GM12878 (cell line): ENCODE data around the gene LIMCH1. TPM values are rescaled to one million over a fixed set of nuclear protein-coding genes. Genes with fewer than 3 reads are reported as not detected.
"Not testable (repeated sequence)": the region's sequence is repeated elsewhere in the genome, so short reads cannot be mapped to it uniquely, and the experiment has no call there.

Source experiments
- ATAC-seq: fragments of 200-7000 bp; cut with Tn5 transposase; 3 replicates; pipeline ENCODE4 v1.9.1; 2020; ENCODE audit warnings: mild to moderate bottlenecking, moderate library complexity
- BruUV-seq: library from RNA; stranded (reverse); fragments of 400-500 nt; replicated peaks from 2 replicates; lab custom pipeline; 2021; lab: Mats Ljungman, UMichigan
- CTCF ChIA-PET: fragments of 300-600 bp; sonication (Branson Sonifier 250); formaldehyde crosslinking; extraction: SDS; loops from one replicate; lab custom pipeline; 2021; ENCODE audit warnings: inconsistent platforms; lab: Yijun Ruan, JAX
- POLR2A ChIA-PET: fragments of 350-600 bp; formaldehyde crosslinking; extraction: SDS; loops from one replicate; lab custom pipeline; 2021; ENCODE audit warnings: inconsistent platforms; lab: Charles Lee
- RAD21 ChIA-PET: fragments of 300-600 bp; sonication (Branson Sonifier 250); formaldehyde crosslinking; loops from one replicate; lab custom pipeline; 2023; ENCODE audit warnings: antibody characterized with exemption; ENCODE audit not compliant: unreplicated experiment; lab: Charles Lee
- SMC1A ChIA-PET: fragments of 300-600 bp; sonication (Branson Sonifier 250); formaldehyde crosslinking; loops from one replicate; lab custom pipeline; 2023; ENCODE audit not compliant: unreplicated experiment, uncharacterized antibody; lab: Charles Lee
- DNase-seq: peaks from one replicate; pipeline ENCODE4 v3.0.0-alpha.2; 2011; ENCODE audit warnings: low read depth, low spot score
- FAIRE-seq: peaks from 3 replicates; lab custom pipeline; 2011; peaks lifted over from hg19 to GRCh38; lab: Jason Lieb, UNC
- H2AFZ ChIP-seq: 2 replicates; pipeline ENCODE4 v1.6.0; 2011; ENCODE audit warnings: low read depth, low read length, control low read depth; ENCODE audit not compliant: control insufficient read depth
- H3K27ac ChIP-seq: 2 replicates; pipeline ENCODE4 v1.5.1; 2011; ENCODE audit warnings: control low read depth; ENCODE audit not compliant: control insufficient read depth, insufficient read depth
- H3K27me3 ChIP-seq, 2 experiments: replicated peaks in 1 of 2; 2 replicates each; pipeline versions ENCODE4 v1.6.0 to v1.6.1; 2011; ENCODE audit warnings: low read length in 1 of 2; ENCODE audit not compliant: control insufficient read depth in 2 of 2, insufficient read depth in 2 of 2
- H3K36me3 ChIP-seq, 2 experiments: 2 replicates each; pipeline ENCODE4 v1.5.1; 2011; ENCODE audit warnings: low read length in 1 of 2; ENCODE audit not compliant: control insufficient read depth in 2 of 2, insufficient read depth in 2 of 2
- H3K4me1 ChIP-seq: 2 replicates; pipeline ENCODE4 v1.6.1; 2011; ENCODE audit warnings: mild to moderate bottlenecking, low read length, moderate library complexity, mixed read lengths; ENCODE audit not compliant: control insufficient read depth, insufficient read depth
- H3K4me2 ChIP-seq: 2 replicates; pipeline ENCODE4 v1.6.0; 2011; ENCODE audit warnings: control low read depth; ENCODE audit not compliant: control insufficient read depth, insufficient read depth
- H3K4me3 ChIP-seq: fragments of 200-600 bp; sonication (generic); 2 replicates; pipeline ENCODE4 v1.5.1; 2016
- H3K79me2 ChIP-seq: 2 replicates; pipeline ENCODE4 v1.6.0; 2011; ENCODE audit warnings: low read length; ENCODE audit not compliant: control insufficient read depth, insufficient read depth
- H3K9ac ChIP-seq: 2 replicates; pipeline ENCODE4 v1.8.0; 2011; ENCODE audit warnings: low read length, control low read depth, mixed read lengths; ENCODE audit not compliant: control insufficient read depth, insufficient read depth
- H3K9me3 ChIP-seq: replicated peaks from 3 replicates; pipeline ENCODE4 v1.5.1; 2011; ENCODE audit warnings: mild to moderate bottlenecking, low read length; ENCODE audit not compliant: control insufficient read depth, insufficient read depth
- H4K20me1 ChIP-seq: 2 replicates; pipeline ENCODE4 v1.6.0; 2011; ENCODE audit not compliant: control insufficient read depth, insufficient read depth
- BRCA1 ChIP-seq: IDR thresholded peaks from 2 replicates; pipeline ENCODE4 v1.6.1; 2011; ENCODE audit warnings: low read depth, low read length, improper control_type of control experiment
- CBX3 ChIP-seq: fragments of 200-600 bp; sonication (generic); IDR thresholded peaks from 2 replicates; pipeline ENCODE4 v1.6.1; 2016; ENCODE audit warnings: low read depth, borderline replicate concordance
- CHD2 ChIP-seq: IDR thresholded peaks from 2 replicates; pipeline ENCODE4 v1.6.1; 2011; ENCODE audit warnings: low read depth, low read length, improper control_type of control experiment, borderline replicate concordance
- EED ChIP-seq: sonication (generic); IDR thresholded peaks from 2 replicates; pipeline ENCODE4 v1.6.1; 2016; ENCODE audit warnings: antibody characterized with exemption, low read depth
- ESRRA ChIP-seq: IDR thresholded peaks from 2 replicates; pipeline ENCODE4 v1.6.1; 2012; ENCODE audit warnings: mild to moderate bottlenecking, low read length, improper control_type of control experiment
- GABPA ChIP-seq: IDR thresholded peaks from 2 replicates; pipeline ENCODE4 v1.6.1; 2014; ENCODE audit warnings: antibody characterized with exemption, low read depth, mild to moderate bottlenecking, inconsistent platforms
- MXI1 ChIP-seq: fragments of 150-350 bp; IDR thresholded peaks from 2 replicates; pipeline ENCODE4 v1.6.1; 2011; ENCODE audit warnings: low read depth, mild to moderate bottlenecking, inconsistent platforms, low read length, improper control_type of control experiment
- NR2C2 ChIP-seq: IDR thresholded peaks from 2 replicates; pipeline ENCODE4 v1.6.1; 2011; ENCODE audit warnings: borderline replicate concordance, low read depth; ENCODE audit not compliant: control insufficient read depth, insufficient read length
- SIN3A ChIP-seq: IDR thresholded peaks from 2 replicates; pipeline ENCODE4 v1.6.1; 2012; ENCODE audit warnings: low read depth, low read length, improper control_type of control experiment
- STAT3 ChIP-seq: IDR thresholded peaks from 2 replicates; pipeline ENCODE4 v1.6.1; 2011; ENCODE audit warnings: low read depth, low read length, improper control_type of control experiment
- ZNF274 ChIP-seq: IDR thresholded peaks from one replicate; pipeline ENCODE4 v1.8.0; 2011; ENCODE audit not compliant: insufficient read length, insufficient read depth
- ZNF384 ChIP-seq: IDR thresholded peaks from 2 replicates; pipeline ENCODE4 v1.6.1; 2012; ENCODE audit warnings: low read depth, mild to moderate bottlenecking, low read length, improper control_type of control experiment, borderline replicate concordance
- WGBS: methylation state at CpG from one replicate; pipeline ENCODE4 v1.1.6; 2016; ENCODE audit warnings: low lambda C conversion rate; ENCODE audit not compliant: insufficient replicate concordance, insufficient coverage; ENCODE audit errors: missing lambda C conversion rate; 5-methylcytosine and 5-hydroxymethylcytosine counted together
- in situ Hi-C: fragments of 300-500 bp; cut with MboI; formaldehyde crosslinking; loops from 9 replicates; pipeline ENCODE4 v1.14.3; 2018; ENCODE audit warnings: mixed read lengths
- intact Hi-C: fragments of 100-400 bp; cut with micrococcal nuclease; formaldehyde crosslinking; loops from one replicate; pipeline ENCODE4 v1.14.2; 2022; ENCODE audit not compliant: unreplicated experiment
- polyA plus RNA-seq, 11 experiments: library from polyadenylated mRNA; depleted of rRNA in 4 of 11; unstranded in 6 of 11; stranded (reverse) in 5 of 11; fragments of >200 nt; fragmentation: Nextera tagmentation in 4 of 11; fragmentation: Illumina TruSeq in 1 of 11; extraction: Ambion mirVana in 4 of 11; extraction: Trizol in 1 of 11; gene quantifications; 1 replicate in 1 of 11; 2 replicates in 10 of 11; pipeline versions ENCODE4 v1.2.1 to v1.2.3, GENCODE V29; 2011 to 2016; ENCODE audit warnings: inconsistent platforms in 2 of 11, missing spikeins in 2 of 11, low read depth in 1 of 11
- total RNA-seq, 4 experiments: library from RNA; depleted of rRNA in 3 of 4; stranded (reverse); fragments of >200 nt in 3 of 4; fragmentation: Illumina TruSeq in 1 of 4; extraction: Trizol in 1 of 4; gene quantifications; 2 replicates each; pipeline versions ENCODE4 v1.2.1 to v1.2.3, GENCODE V29; 2013 to 2021
- TF ChIP-seq, protein P1 (sequence below): fragments of 150-350 bp; IDR thresholded peaks from 2 replicates; pipeline ENCODE4 v1.6.1; 2014; ENCODE audit warnings: mild to moderate bottlenecking, low read depth, low read length
- TF ChIP-seq, protein P2 (sequence below): IDR thresholded peaks from 2 replicates; pipeline ENCODE4 v1.6.1; 2012; ENCODE audit warnings: low read depth, low read length, improper control_type of control experiment

LIMCH1 gene
- total and polyA plus RNA-seq, 10 of the 15 experiments (the other 5 are each of a cell fraction or from before 2014, with no cell fraction given), result 0.07 to 0.15 TPM; not detected in 8

- Histone ChIP-seq H3K27ac (no peak overlapping the region), H3K9ac (no peak overlapping the region), H3K36me3 (no peaks in the 10 kb centered on the region), H4K20me1 (no peaks in the 10 kb centered on the region), H3K27me3 (peaks cover 0 to 6% of the 10 kb centered on the region in 2 experiments; a peak in 2 of 4 replicates), H3K9me3 (no peaks in the 10 kb centered on the region), H3K4me1 (no peaks in the 10 kb centered on the region), H3K4me3 (no peak overlapping the region)
- no peak for DNase-seq
- intact Hi-C loops (no loop called here), in situ Hi-C loops (no loop called here)
- 10% methylated on average over 3 of the region's 3 CpGs for WGBS
- CTCF ChIA-PET, result interaction anchor here (0.9 kb wide), 1 partner anchor 41 kb away, joined by 3 read pairs; no protein-coding TSS in a partner anchor
- POLR2A ChIA-PET, result no interaction called here
- BruUV-seq, result no TSS peak
- TF ChIP-seq GABPA (no peak), EED (no peak), MXI1 (no peak), ESRRA (no peak), CBX3 (no peak), ZNF274 (no peak), NR2C2 (no peak), CHD2 (no peak), STAT3 (no peak), BRCA1 (no peak), SIN3A (no peak), ZNF384 (no peak)
- TF ChIP-seq, protein P1, sequence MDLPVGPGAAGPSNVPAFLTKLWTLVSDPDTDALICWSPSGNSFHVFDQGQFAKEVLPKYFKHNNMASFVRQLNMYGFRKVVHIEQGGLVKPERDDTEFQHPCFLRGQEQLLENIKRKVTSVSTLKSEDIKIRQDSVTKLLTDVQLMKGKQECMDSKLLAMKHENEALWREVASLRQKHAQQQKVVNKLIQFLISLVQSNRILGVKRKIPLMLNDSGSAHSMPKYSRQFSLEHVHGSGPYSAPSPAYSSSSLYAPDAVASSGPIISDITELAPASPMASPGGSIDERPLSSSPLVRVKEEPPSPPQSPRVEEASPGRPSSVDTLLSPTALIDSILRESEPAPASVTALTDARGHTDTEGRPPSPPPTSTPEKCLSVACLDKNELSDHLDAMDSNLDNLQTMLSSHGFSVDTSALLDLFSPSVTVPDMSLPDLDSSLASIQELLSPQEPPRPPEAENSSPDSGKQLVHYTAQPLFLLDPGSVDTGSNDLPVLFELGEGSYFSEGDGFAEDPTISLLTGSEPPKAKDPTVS, result no peak
- TF ChIP-seq, protein P2, sequence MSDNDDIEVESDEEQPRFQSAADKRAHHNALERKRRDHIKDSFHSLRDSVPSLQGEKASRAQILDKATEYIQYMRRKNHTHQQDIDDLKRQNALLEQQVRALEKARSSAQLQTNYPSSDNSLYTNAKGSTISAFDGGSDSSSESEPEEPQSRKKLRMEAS, result no peak
- TF ChIP-seq, all 136 proteins: peak for 0
- H3K4me2 ChIP-seq, result no peak overlapping the region
- no peaks in the 10 kb centered on the region for H3K79me2 ChIP-seq
- H2AFZ ChIP-seq, result no peak overlapping the region
- RAD21 ChIA-PET, result no interaction called here
- SMC1A ChIA-PET, result no interaction called here
- ATAC-seq (no peak), FAIRE-seq (no peak)
Measured at GRCh38 chr4:41734371-41734770, 196.4 kb downstream of the LIMCH1 start.

GRCh38 chr4:41737491-41737890 lies 199.5 kb downstream of the LIMCH1 start:
- H3K27me3 ChIP-seq, H3K4me1 ChIP-seq, H2AFZ ChIP-seq, intact Hi-C loops, H3K9me3 ChIP-seq, H3K79me2 ChIP-seq, H3K4me3 ChIP-seq, H3K9ac ChIP-seq, ATAC-seq, POLR2A ChIA-PET, H3K36me3 ChIP-seq, H4K20me1 ChIP-seq, in situ Hi-C loops, DNase-seq, RAD21 ChIA-PET, BruUV-seq, H3K4me2 ChIP-seq, H3K27ac ChIP-seq, FAIRE-seq, CTCF ChIA-PET: not testable (repeated sequence)
- SMC1A ChIA-PET, result interaction anchor here (0.6 to 1.0 kb wide), 2 partner anchors 151 to 305 kb away, joined by 3 read pairs; no protein-coding TSS in a partner anchor
- 6% methylated on average over 8 of the region's 8 CpGs for WGBS
